HG03139 (cell line): Measurements from ENCODE around the gene GLRA2.
A peak's percentile ranks its signal among the peaks of the same experiment; 100 is the strongest.
"Not testable (repeated sequence)": the region's sequence is repeated elsewhere in the genome, so short reads cannot be mapped to it uniquely, and the experiment has no call there.

Experiments
- ATAC-seq: cut with Tn5 transposase; IDR thresholded peaks from one replicate; pipeline ENCODE4 v1.9.1; 2021; ENCODE audit not compliant: unreplicated experiment

The GLRA2 gene

GRCh38 chrX:14590693-14591424 lies 61.5 kb downstream of the GLRA2 start:
- ATAC-seq = no peak

- ATAC-seq = no peak
These were observed 62.6 kb downstream of the GLRA2 start for GRCh38 chrX:14591976-14592375.

- no peak for ATAC-seq
These were observed 65.2 kb downstream of the GLRA2 start for GRCh38 chrX:14594521-14594920.

GRCh38 chrX:14598330-14598729 lies 69.0 kb downstream of the GLRA2 start:
- no peak for ATAC-seq

GRCh38 chrX:14607446-14607985 lies 78.2 kb downstream of the GLRA2 start:
- no peak for ATAC-seq

- ATAC-seq = not testable (repeated sequence)
These were observed 83.1 kb downstream of the GLRA2 start for GRCh38 chrX:14612450-14612849.

GRCh38 chrX:14616301-14616700 lies 87.0 kb downstream of the GLRA2 start:
- ATAC-seq = no peak

GRCh38 chrX:14616836-14617235 lies 87.5 kb downstream of the GLRA2 start:
- no peak for ATAC-seq

GRCh38 chrX:14618177-14618965 lies 89.0 kb downstream of the GLRA2 start:
- ATAC-seq = no peak

- no peak for ATAC-seq
These were observed 101.4 kb downstream of the GLRA2 start for GRCh38 chrX:14630733-14631132.

- no peak for ATAC-seq
These were observed 112.6 kb downstream of the GLRA2 start for GRCh38 chrX:14641681-14642655.

- no peak for ATAC-seq
These were observed 131.6 kb downstream of the GLRA2 start for GRCh38 chrX:14660970-14661369.

GRCh38 chrX:14670819-14671218 lies 141.5 kb downstream of the GLRA2 start:
- peak; percentile 45 for ATAC-seq

- ATAC-seq = no peak
These were observed 143.4 kb downstream of the GLRA2 start for GRCh38 chrX:14672611-14673172.

- ATAC-seq = no peak
These were observed 143.9 kb downstream of the GLRA2 start for GRCh38 chrX:14673236-14673635.

- ATAC-seq = peak; percentile 95
These were observed 144.4 kb downstream of the GLRA2 start for GRCh38 chrX:14673764-14674163.

GRCh38 chrX:14675500-14675899 lies 146.2 kb downstream of the GLRA2 start:
- ATAC-seq = no peak

GRCh38 chrX:14676431-14676830 lies 147.1 kb downstream of the GLRA2 start:
- ATAC-seq = no peak

- not testable (repeated sequence) for ATAC-seq
These were observed 159.0 kb downstream of the GLRA2 start for GRCh38 chrX:14688331-14688730.

GRCh38 chrX:14690553-14690952 lies 161.2 kb downstream of the GLRA2 start:
- no peak for ATAC-seq

- no peak for ATAC-seq
These were observed 165.3 kb downstream of the GLRA2 start for GRCh38 chrX:14694611-14695010.
